Neutrophil (primary cell): ENCODE data around the gene TBX4.

Experiments used
- H3K27ac ChIP-seq: fragments of 200-600 bp; sonication (generic); 2 replicates; pipeline ENCODE4 v1.5.1; 2016; ENCODE audit warnings: mild to moderate bottlenecking, moderate library complexity
- H3K27me3 ChIP-seq: fragments of 200-600 bp; sonication (generic); 2 replicates; pipeline ENCODE4 v1.6.0; 2016; ENCODE audit warnings: mild to moderate bottlenecking
- H3K36me3 ChIP-seq: fragments of 200-600 bp; sonication (generic); 2 replicates; pipeline ENCODE4 v1.5.1; 2017
- H3K4me1 ChIP-seq, 2 experiments: fragments of 200-600 bp in 1 of 2; sonication (generic) in 1 of 2; 1 replicate in 1 of 2; 2 replicates in 1 of 2; pipeline versions ENCODE4 v1.5.1 to v1.6.1; 2013 to 2016; ENCODE audit warnings: low read depth in 1 of 2, low read length in 1 of 2, mild to moderate bottlenecking in 1 of 2, moderate library complexity in 1 of 2; ENCODE audit not compliant: control insufficient read depth in 1 of 2, insufficient read depth in 1 of 2
- H3K4me3 ChIP-seq, 2 experiments: fragments of 200-600 bp in 1 of 2; sonication (generic) in 1 of 2; 1 replicate in 1 of 2; 2 replicates in 1 of 2; pipeline ENCODE4 v1.5.1; 2013 to 2016; ENCODE audit warnings: low read depth in 1 of 2, low read length in 1 of 2, mild to moderate bottlenecking in 1 of 2, moderate library complexity in 1 of 2
- H3K9me3 ChIP-seq: fragments of 200-600 bp; sonication (generic); 2 replicates; pipeline ENCODE4 v1.5.1; 2016
- CTCF ChIP-seq: fragments of 200-600 bp; sonication (generic); IDR thresholded peaks from 2 replicates; pipeline ENCODE4 v1.5.1; 2016; ENCODE audit warnings: antibody characterized with exemption

Gene TBX4

GRCh38 chr17:61411261-61412142 is 40.7 kb upstream of the TBX4 start:
- H3K27ac ChIP-seq: no peak overlapping the region
- H3K4me1 ChIP-seq: peaks cover 43 to 49% of the 10 kb centered on the region in 2 experiments
- peaks cover 100% of the 10 kb centered on the region for H3K27me3 ChIP-seq
- H3K36me3 ChIP-seq: no peaks in the 10 kb centered on the region
- TF ChIP-seq CTCF: no peak
- no peaks in the 10 kb centered on the region for H3K9me3 ChIP-seq
- H3K4me3 ChIP-seq: peak overlapping the region; percentile 57 to 69

DNA sequence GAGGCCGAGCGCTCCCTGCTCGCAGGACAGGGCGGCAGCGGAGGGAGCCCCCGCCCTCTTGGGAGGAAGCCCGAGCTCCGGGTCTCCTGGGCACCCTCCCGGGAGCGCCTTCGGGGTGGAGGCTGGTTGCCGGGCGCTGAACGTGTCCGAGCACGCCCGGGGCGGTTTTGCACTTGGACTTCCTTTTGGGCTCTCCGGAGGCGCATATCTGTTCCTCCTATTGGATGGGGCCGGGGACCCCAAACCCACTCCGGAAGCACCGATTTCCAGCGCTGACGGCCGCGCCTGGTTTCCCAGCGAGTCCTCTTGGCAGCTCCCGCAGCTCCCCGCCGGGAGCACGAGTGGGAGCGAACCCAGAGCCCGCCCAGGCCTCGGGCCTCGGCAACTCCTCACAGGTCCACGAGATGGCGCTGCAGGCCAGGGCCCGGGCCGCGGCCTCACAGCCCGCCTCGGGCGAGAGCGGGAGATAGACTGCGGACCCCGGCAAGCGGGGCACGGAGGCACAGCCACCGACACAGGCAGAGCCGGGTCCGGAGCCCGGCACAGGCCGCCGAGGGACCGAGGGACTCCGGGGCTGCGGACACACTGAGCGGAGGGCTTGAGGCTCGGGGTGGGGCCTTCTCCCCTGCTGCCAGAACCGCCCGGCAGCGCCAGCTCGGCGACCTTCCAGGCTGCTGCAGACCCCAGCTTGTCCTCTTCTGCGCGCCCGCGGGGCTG is 39.9 kb upstream of the TBX4 start:
- peaks cover 46 to 56% of the 10 kb centered on the region in 2 experiments for H3K4me1 ChIP-seq

GRCh38 chr17:61412860-61413660 is 39.2 kb upstream of the TBX4 start:
- Histone ChIP-seq H3K4me3 (peak overlapping the region; percentile 57 to 69), H3K4me1 (peaks cover 46 to 54% of the 10 kb centered on the region in 2 experiments), H3K36me3 (no peaks in the 10 kb centered on the region), H3K27me3 (peaks cover 100% of the 10 kb centered on the region), H3K9me3 (no peaks in the 10 kb centered on the region), H3K27ac (no peak overlapping the region)
- TF ChIP-seq CTCF: no peak

More for the DNA sequence above, 39.9 kb upstream of the TBX4 start:
- peaks cover 100% of the 10 kb centered on the region for H3K27me3 ChIP-seq
- H3K4me3 ChIP-seq: peak overlapping the region; percentile 57 to 69
- H3K9me3 ChIP-seq: no peaks in the 10 kb centered on the region
- TF ChIP-seq CTCF: peak; percentile 79
- no peaks in the 10 kb centered on the region for H3K36me3 ChIP-seq
- H3K27ac ChIP-seq: no peak overlapping the region

DNA sequence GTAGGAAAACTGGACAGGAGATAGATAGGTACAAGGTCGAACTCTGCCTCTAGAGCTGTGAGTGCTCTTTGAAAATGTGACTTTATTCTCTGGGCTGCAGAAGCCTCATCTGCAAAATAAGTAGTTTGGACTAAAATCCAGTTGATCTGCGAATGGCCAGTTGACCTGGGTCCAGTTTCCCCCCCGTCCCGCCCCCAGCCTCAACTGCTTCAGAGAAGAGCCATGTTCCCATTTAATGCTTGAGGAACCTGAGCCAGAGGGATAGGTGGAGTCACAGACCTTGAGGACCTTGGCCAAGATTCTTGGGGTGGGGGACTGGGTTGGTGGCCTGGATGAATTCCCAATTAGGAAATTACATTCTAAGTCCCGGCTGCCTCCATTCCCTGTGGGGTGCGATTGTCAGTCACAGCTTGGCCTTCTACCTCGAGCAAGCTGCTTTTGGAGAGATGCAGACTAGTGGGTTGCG is 38.5 kb upstream of the TBX4 start:
- H3K36me3 ChIP-seq: no peaks in the 10 kb centered on the region
- TF ChIP-seq CTCF: no peak
- H3K4me1 ChIP-seq: peaks cover 45 to 48% of the 10 kb centered on the region in 2 experiments
- no peak overlapping the region for H3K27ac ChIP-seq
- H3K4me3 ChIP-seq: no peak overlapping the region
- H3K27me3 ChIP-seq: peaks cover 100% of the 10 kb centered on the region
- no peaks in the 10 kb centered on the region for H3K9me3 ChIP-seq
